Parathyroid adenoma (tissue), 2 donors: ENCODE measurements around the gene NUDT14.

ENCODE experiments used
- H2AFZ ChIP-seq: fragments of 300-600 bp; sonication (generic); one replicate; pipeline ENCODE4 v1.7.0; 2017; ENCODE audit warnings: antibody characterized with exemption, mild to moderate bottlenecking
- H3K27ac ChIP-seq: fragments of 300-600 bp; sonication (generic); one replicate; pipeline ENCODE4 v1.7.0; 2017
- H3K27me3 ChIP-seq: fragments of 300-600 bp; sonication (generic); one replicate; pipeline ENCODE4 v1.7.0; 2017; ENCODE audit warnings: low read length; ENCODE audit not compliant: control insufficient read depth, insufficient read depth
- H3K36me3 ChIP-seq: fragments of 300-600 bp; sonication (generic); one replicate; pipeline ENCODE4 v1.7.0; 2017; ENCODE audit warnings: low read length; ENCODE audit not compliant: control insufficient read depth, insufficient read depth
- H3K4me1 ChIP-seq: fragments of 300-600 bp; sonication (generic); one replicate; pipeline ENCODE4 v1.7.0; 2017; ENCODE audit warnings: control low read depth
- H3K4me2 ChIP-seq: fragments of 300-600 bp; sonication (generic); one replicate; pipeline ENCODE4 v1.7.0; 2017; ENCODE audit warnings: low read length
- H3K4me3 ChIP-seq: fragments of 300-600 bp; sonication (generic); one replicate; pipeline ENCODE4 v1.7.0; 2017; ENCODE audit warnings: low read depth, low read length
- H3K79me2 ChIP-seq: fragments of 300-600 bp; sonication (generic); one replicate; pipeline ENCODE4 v1.7.0; 2017; ENCODE audit warnings: control low read depth
- H3K9ac ChIP-seq: fragments of 300-600 bp; sonication (generic); one replicate; pipeline ENCODE4 v1.7.0; 2017; ENCODE audit warnings: mild to moderate bottlenecking
- H3K9me3 ChIP-seq: fragments of 300-600 bp; sonication (generic); one replicate; pipeline ENCODE4 v1.7.0; 2017; ENCODE audit warnings: low read length; ENCODE audit not compliant: control insufficient read depth
- TF ChIP-seq, protein P1 (sequence below): fragments of 300-600 bp; sonication (generic); IDR thresholded peaks from one replicate; pipeline ENCODE4 v1.7.0; 2017; ENCODE audit warnings: antibody characterized with exemption, mild to moderate bottlenecking
- donor health status: primary hyperparathyroidism.

Gene NUDT14

GRCh38 chr14:105168496-105168978 is 12.6 kb downstream of the NUDT14 start, which contains the start of gene JAG2:
Gene JAG2 (minus strand): TSS chr14:105168776. CDS start chr14:105168420, 356 bp downstream.
- Histone ChIP-seq H3K36me3 (no peaks in the 10 kb centered on the region), H3K4me1 (peaks cover 29% of the 10 kb centered on the region), H3K9ac (no peak within 1 kb of the TSS), H2AFZ (peak within 1 kb of the TSS; percentile 22), H3K4me3 (no peak within 1 kb of the TSS), H3K27ac (no peak within 1 kb of the TSS), H3K27me3 (no peaks in the 10 kb centered on the region), H3K4me2 (peak within 1 kb of the TSS; percentile 73), H3K9me3 (no peaks in the 10 kb centered on the region), H3K79me2 (no peaks in the 10 kb centered on the region)
- TF ChIP-seq, protein P1, sequence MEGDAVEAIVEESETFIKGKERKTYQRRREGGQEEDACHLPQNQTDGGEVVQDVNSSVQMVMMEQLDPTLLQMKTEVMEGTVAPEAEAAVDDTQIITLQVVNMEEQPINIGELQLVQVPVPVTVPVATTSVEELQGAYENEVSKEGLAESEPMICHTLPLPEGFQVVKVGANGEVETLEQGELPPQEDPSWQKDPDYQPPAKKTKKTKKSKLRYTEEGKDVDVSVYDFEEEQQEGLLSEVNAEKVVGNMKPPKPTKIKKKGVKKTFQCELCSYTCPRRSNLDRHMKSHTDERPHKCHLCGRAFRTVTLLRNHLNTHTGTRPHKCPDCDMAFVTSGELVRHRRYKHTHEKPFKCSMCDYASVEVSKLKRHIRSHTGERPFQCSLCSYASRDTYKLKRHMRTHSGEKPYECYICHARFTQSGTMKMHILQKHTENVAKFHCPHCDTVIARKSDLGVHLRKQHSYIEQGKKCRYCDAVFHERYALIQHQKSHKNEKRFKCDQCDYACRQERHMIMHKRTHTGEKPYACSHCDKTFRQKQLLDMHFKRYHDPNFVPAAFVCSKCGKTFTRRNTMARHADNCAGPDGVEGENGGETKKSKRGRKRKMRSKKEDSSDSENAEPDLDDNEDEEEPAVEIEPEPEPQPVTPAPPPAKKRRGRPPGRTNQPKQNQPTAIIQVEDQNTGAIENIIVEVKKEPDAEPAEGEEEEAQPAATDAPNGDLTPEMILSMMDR = no peak

GRCh38 chr14:105168093-105168420 is 13.1 kb downstream of the NUDT14 start:
- peaks cover 29% of the 10 kb centered on the region for H3K4me1 ChIP-seq
- H3K79me2 ChIP-seq = no peaks in the 10 kb centered on the region
- no peak overlapping the region for H2AFZ ChIP-seq
- no peaks in the 10 kb centered on the region for H3K9me3 ChIP-seq
- TF ChIP-seq, protein P1 = no peak
- H3K4me3 ChIP-seq = no peak overlapping the region
- H3K27ac ChIP-seq = no peak overlapping the region
- peak overlapping the region; percentile 73 for H3K4me2 ChIP-seq
- H3K36me3 ChIP-seq = no peaks in the 10 kb centered on the region
- no peak overlapping the region for H3K9ac ChIP-seq
- no peaks in the 10 kb centered on the region for H3K27me3 ChIP-seq

DNA sequence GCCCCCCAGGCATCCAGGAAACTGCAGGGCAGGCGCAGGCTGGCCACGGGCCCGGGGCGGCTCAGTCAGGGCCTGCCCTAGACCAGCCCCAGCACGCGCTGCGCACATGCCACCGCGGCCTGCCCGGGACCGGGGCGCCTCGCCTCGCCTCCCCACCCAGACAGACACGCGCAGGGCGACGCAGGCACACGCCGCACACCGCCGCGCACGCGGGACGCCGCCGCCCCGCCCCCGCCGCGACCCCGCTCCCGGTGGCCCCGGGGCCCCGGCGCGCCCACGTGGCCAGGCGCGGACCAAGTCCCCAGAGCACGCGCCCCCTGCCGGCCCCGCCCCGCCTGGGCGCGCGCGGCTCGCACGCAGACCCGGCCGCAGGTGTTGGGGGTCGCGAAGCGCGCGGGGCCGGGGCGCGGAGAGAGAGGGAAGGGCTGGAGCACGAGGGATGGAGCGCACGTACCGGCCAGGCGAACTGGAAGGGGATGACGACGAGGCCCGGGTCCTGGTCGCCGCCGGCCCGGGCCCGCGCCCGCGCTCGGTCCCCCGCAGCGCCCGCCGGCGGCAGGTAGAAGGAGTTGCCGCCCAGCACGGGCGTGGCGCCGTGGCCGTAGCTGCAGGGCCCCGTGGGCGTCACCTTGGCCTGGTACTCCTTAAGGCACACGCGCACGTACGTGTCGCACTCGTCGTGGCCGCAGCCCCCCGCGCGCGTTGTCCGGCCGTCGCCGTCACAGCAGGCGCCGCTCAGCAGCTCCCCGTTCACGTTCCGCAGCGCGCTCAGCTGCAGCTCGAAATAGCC is 13.6 kb downstream of the NUDT14 start:
- H2AFZ ChIP-seq = no peak overlapping the region
- H3K36me3 ChIP-seq = no peaks in the 10 kb centered on the region
- H3K4me3 ChIP-seq = no peak overlapping the region
- H3K27me3 ChIP-seq = no peaks in the 10 kb centered on the region
- TF ChIP-seq, protein P1 = no peak
- H3K9me3 ChIP-seq = no peaks in the 10 kb centered on the region
- no peak overlapping the region for H3K27ac ChIP-seq
- H3K79me2 ChIP-seq = no peaks in the 10 kb centered on the region
- H3K4me2 ChIP-seq = peak overlapping the region; percentile 73
- H3K4me1 ChIP-seq = peaks cover 29% of the 10 kb centered on the region
- no peak overlapping the region for H3K9ac ChIP-seq

- Histone ChIP-seq H3K4me2 (no peak overlapping the region), H3K9ac (no peak overlapping the region), H3K27ac (no peak overlapping the region)
These were observed 14.4 kb downstream of the NUDT14 start for GRCh38 chr14:105166571-105167302.

More at GRCh38 chr14:105166571-105167302, 14.4 kb downstream of the NUDT14 start:
- Histone ChIP-seq H2AFZ (no peak overlapping the region), H3K27me3 (no peaks in the 10 kb centered on the region), H3K9me3 (no peaks in the 10 kb centered on the region), H3K4me1 (peaks cover 29% of the 10 kb centered on the region), H3K36me3 (no peaks in the 10 kb centered on the region), H3K79me2 (no peaks in the 10 kb centered on the region), H3K4me3 (no peak overlapping the region)
- TF ChIP-seq, protein P1 = no peak
